ENCODE results near the gene HNRNPA3. TPM values are rescaled to one million over a fixed set of nuclear protein-coding genes. Genes with fewer than 3 reads are reported as not detected.

Gene HNRNPA3
- total and polyA plus RNA-seq, 2 experiments from 2014 or later = 15.0 to 51.0 TPM

GRCh38 chr2:177261116-177262060 is 48.8 kb downstream of the HNRNPA3 start:
- no peaks in the 10 kb centered on the region for H3K9me3 ChIP-seq (ENCODE audit: low read depth)
- peaks cover 35% of the 10 kb centered on the region for H3K4me1 ChIP-seq (ENCODE audit: insufficient read depth)
- no peaks in the 10 kb centered on the region for H3K9me2 ChIP-seq (ENCODE audit: insufficient read depth)
- peak overlapping the region; percentile 87 for H3K4me2 ChIP-seq (ENCODE audit: unreplicated experiment)
- in situ Hi-C loops (cut with MboI) = no loop called here
- H3K4me3 ChIP-seq = peak overlapping the region; percentile 94
- peak overlapping the region; percentile 97 for H3K9ac ChIP-seq
- 11 to 12% methylated on average over 5 of the region's 5 CpGs for WGBS, 2 experiments (ENCODE audit: low coverage in 1 of 2, low lambda C conversion rate in 2 of 2, missing lambda C conversion rate in 2 of 2)
- H4K20me1 ChIP-seq (ENCODE audit: insufficient read depth) = peaks cover 19% of the 10 kb centered on the region; the same call in 1 of the 2 replicates
- no peak overlapping the region for H2AFZ ChIP-seq
- H3F3A ChIP-seq (ENCODE audit: insufficient read depth) = peaks cover 38% of the 10 kb centered on the region
- TF ChIP-seq EZH2 (IDR thresholded peaks at IDR 0.05; ENCODE audit: insufficient read depth, poor library complexity, severe bottlenecking) (no peak), EZH2phosphoT487 (IDR thresholded peaks at IDR 0.05; ENCODE audit: insufficient read depth, low read depth) (no peak)
- peaks cover 70% of the 10 kb centered on the region for H3K79me2 ChIP-seq (ENCODE audit: insufficient read depth)
- H3K36me3 ChIP-seq (ENCODE audit: low read depth) = 0 out of 2 replicates have a peak, but pooled peaks cover 6% of the 10 kb centered on the region
- peak; percentile 48 for DNase-seq
- H3K27me3 ChIP-seq (replicated peaks; ENCODE audit: insufficient read depth) = no peaks in the 10 kb centered on the region
- H3K27ac ChIP-seq = peak overlapping the region; percentile 99

GRCh38 chr2:177262092-177262491 is 49.5 kb downstream of the HNRNPA3 start:
- 23 to 28% methylated on average over 2 of the region's 2 CpGs for WGBS, 2 experiments (ENCODE audit: low coverage in 1 of 2, low lambda C conversion rate in 2 of 2, missing lambda C conversion rate in 2 of 2)
- H3K9me3 ChIP-seq (ENCODE audit: low read depth) = no peaks in the 10 kb centered on the region
- in situ Hi-C loops (cut with MboI) = no loop called here
- TF ChIP-seq EZH2phosphoT487 (IDR thresholded peaks at IDR 0.05; ENCODE audit: insufficient read depth, low read depth) (no peak), EZH2 (IDR thresholded peaks at IDR 0.05; ENCODE audit: insufficient read depth, poor library complexity, severe bottlenecking) (no peak)
- H3K27ac ChIP-seq = peak overlapping the region; percentile 99
- no peak overlapping the region for H2AFZ ChIP-seq
- 0 out of 2 replicates have a peak, but pooled peaks cover 6% of the 10 kb centered on the region for H3K36me3 ChIP-seq (ENCODE audit: low read depth)
- H3F3A ChIP-seq (ENCODE audit: insufficient read depth) = peaks cover 41% of the 10 kb centered on the region
- H4K20me1 ChIP-seq (ENCODE audit: insufficient read depth) = peaks cover 12% of the 10 kb centered on the region; the same call in 1 of the 2 replicates
- H3K9me2 ChIP-seq (ENCODE audit: insufficient read depth) = no peaks in the 10 kb centered on the region
- H3K4me2 ChIP-seq (ENCODE audit: unreplicated experiment) = peak overlapping the region; percentile 87
- DNase-seq = peak; percentile 30
- peak overlapping the region; percentile 97 for H3K9ac ChIP-seq
- H3K79me2 ChIP-seq (ENCODE audit: insufficient read depth) = peaks cover 63% of the 10 kb centered on the region
- H3K27me3 ChIP-seq (replicated peaks; ENCODE audit: insufficient read depth) = no peaks in the 10 kb centered on the region
- H3K4me3 ChIP-seq = peak overlapping the region; percentile 94
- peaks cover 38% of the 10 kb centered on the region for H3K4me1 ChIP-seq (ENCODE audit: insufficient read depth)

GRCh38 chr2:177262958-177263450 is 50.4 kb downstream of the HNRNPA3 start:
- peaks cover 53% of the 10 kb centered on the region for H3K79me2 ChIP-seq (ENCODE audit: insufficient read depth)
- H4K20me1 ChIP-seq (ENCODE audit: insufficient read depth) = peaks cover 3% of the 10 kb centered on the region; the same call in 1 of the 2 replicates
- H2AFZ ChIP-seq = no peak overlapping the region
- no peaks in the 10 kb centered on the region for H3K9me3 ChIP-seq (ENCODE audit: low read depth)
- in situ Hi-C loops (cut with MboI) = no loop called here
- no peak for DNase-seq
- H3K9me2 ChIP-seq (ENCODE audit: insufficient read depth) = no peaks in the 10 kb centered on the region
- H3K4me3 ChIP-seq = peak overlapping the region; percentile 94
- H3K4me2 ChIP-seq (ENCODE audit: unreplicated experiment) = peak overlapping the region; percentile 87
- peak overlapping the region; percentile 99 for H3K27ac ChIP-seq
- H3K27me3 ChIP-seq (replicated peaks; ENCODE audit: insufficient read depth) = no peaks in the 10 kb centered on the region
- 0 out of 2 replicates have a peak, but pooled peaks cover 3% of the 10 kb centered on the region for H3K36me3 ChIP-seq (ENCODE audit: low read depth)
- WGBS, 2 experiments (ENCODE audit: low coverage in 1 of 2, low lambda C conversion rate in 2 of 2, missing lambda C conversion rate in 2 of 2) = 6 to 9% methylated on average over 6 of the region's 6 CpGs
- H3K9ac ChIP-seq = peak overlapping the region; percentile 97
- H3K4me1 ChIP-seq (ENCODE audit: insufficient read depth) = peaks cover 38% of the 10 kb centered on the region
- H3F3A ChIP-seq (ENCODE audit: insufficient read depth) = peaks cover 41% of the 10 kb centered on the region
- no peak for TF ChIP-seq EZH2phosphoT487 (IDR thresholded peaks at IDR 0.05; ENCODE audit: insufficient read depth, low read depth)

GRCh38 chr2:177263451-177264208 is 51.0 kb downstream of the HNRNPA3 start:
- no peaks in the 10 kb centered on the region for H3K9me2 ChIP-seq (ENCODE audit: insufficient read depth)
- no peak for TF ChIP-seq EZH2 (IDR thresholded peaks at IDR 0.05; ENCODE audit: insufficient read depth, poor library complexity, severe bottlenecking)
- TF ChIP-seq EZH2phosphoT487 (IDR thresholded peaks at IDR 0.05; ENCODE audit: insufficient read depth, low read depth) = no peak
- DNase-seq = peak; percentile 99
- H3K4me1 ChIP-seq (ENCODE audit: insufficient read depth) = peaks cover 38% of the 10 kb centered on the region
- H3K9me3 ChIP-seq (ENCODE audit: low read depth) = no peaks in the 10 kb centered on the region
- in situ Hi-C loops (cut with MboI) = no loop called here
- peak overlapping the region; percentile 94 for H3K4me3 ChIP-seq
- H3K9ac ChIP-seq = peak overlapping the region; percentile 97
- H3K27ac ChIP-seq = peak overlapping the region; percentile 99
- peaks cover 47% of the 10 kb centered on the region for H3K79me2 ChIP-seq (ENCODE audit: insufficient read depth)
- no peaks in the 10 kb centered on the region for H3K36me3 ChIP-seq (ENCODE audit: low read depth)
- H4K20me1 ChIP-seq (ENCODE audit: insufficient read depth) = no peaks in the 10 kb centered on the region; the same call in 1 of the 2 replicates
- 1 to 2% methylated on average over 57 to 68 of the region's 81 CpGs for WGBS, 2 experiments (ENCODE audit: low coverage in 1 of 2, low lambda C conversion rate in 2 of 2, missing lambda C conversion rate in 2 of 2)
- H3K27me3 ChIP-seq (replicated peaks; ENCODE audit: insufficient read depth) = no peaks in the 10 kb centered on the region
- H3F3A ChIP-seq (ENCODE audit: insufficient read depth) = peaks cover 41% of the 10 kb centered on the region
- peak overlapping the region; percentile 88 for H3K4me2 ChIP-seq (ENCODE audit: unreplicated experiment)
- H2AFZ ChIP-seq = peak overlapping the region; percentile 25; the same call in 1 of the 2 replicates

Measured in GM23248 (cell line).